A549 (cell line): Measurements from ENCODE around the gene FAT3.

Experiments used
- CEBPB ChIP-seq, 2 experiments: fragments of >200 bp in 1 of 2; sonication (Bioruptor Twin) in 1 of 2; formaldehyde crosslinking in 1 of 2; IDR thresholded peaks; 2 replicates each; pipeline ENCODE4 v1.6.1; 2012 to 2016
- CTCF ChIP-seq: fragments of >200 bp; sonication (Bioruptor Twin); formaldehyde crosslinking; IDR thresholded peaks from 3 replicates; pipeline ENCODE4 v1.5.1; 2016
- MYC ChIP-seq: IDR thresholded peaks from 2 replicates; pipeline ENCODE4 v1.6.1; 2012; ENCODE audit warnings: mild to moderate bottlenecking, inconsistent platforms, low read length, improper control_type of control experiment, borderline replicate concordance
- RAD21 ChIP-seq, 2 experiments: fragments of >200 bp in 1 of 2; sonication (Bioruptor Twin) in 1 of 2; formaldehyde crosslinking in 1 of 2; IDR thresholded peaks in 1 of 2; conservative IDR thresholded peaks in 1 of 2; 2 replicates in 1 of 2; 3 replicates in 1 of 2; pipeline ENCODE4 v1.6.1; 2012 to 2018; ENCODE audit warnings: inconsistent platforms in 1 of 2
- TF ChIP-seq, protein P1 (sequence below): fragments of 200-600 bp; sonication (generic); IDR thresholded peaks from 2 replicates; pipeline ENCODE4 v1.6.1; 2016; ENCODE audit warnings: antibody characterized with exemption, mild to moderate bottlenecking, moderate library complexity

GRCh38 chr11:92198268-92198667 lies 26.4 kb upstream of the FAT3 start:
- no peak for TF ChIP-seq MYC
- TF ChIP-seq, protein P1, sequence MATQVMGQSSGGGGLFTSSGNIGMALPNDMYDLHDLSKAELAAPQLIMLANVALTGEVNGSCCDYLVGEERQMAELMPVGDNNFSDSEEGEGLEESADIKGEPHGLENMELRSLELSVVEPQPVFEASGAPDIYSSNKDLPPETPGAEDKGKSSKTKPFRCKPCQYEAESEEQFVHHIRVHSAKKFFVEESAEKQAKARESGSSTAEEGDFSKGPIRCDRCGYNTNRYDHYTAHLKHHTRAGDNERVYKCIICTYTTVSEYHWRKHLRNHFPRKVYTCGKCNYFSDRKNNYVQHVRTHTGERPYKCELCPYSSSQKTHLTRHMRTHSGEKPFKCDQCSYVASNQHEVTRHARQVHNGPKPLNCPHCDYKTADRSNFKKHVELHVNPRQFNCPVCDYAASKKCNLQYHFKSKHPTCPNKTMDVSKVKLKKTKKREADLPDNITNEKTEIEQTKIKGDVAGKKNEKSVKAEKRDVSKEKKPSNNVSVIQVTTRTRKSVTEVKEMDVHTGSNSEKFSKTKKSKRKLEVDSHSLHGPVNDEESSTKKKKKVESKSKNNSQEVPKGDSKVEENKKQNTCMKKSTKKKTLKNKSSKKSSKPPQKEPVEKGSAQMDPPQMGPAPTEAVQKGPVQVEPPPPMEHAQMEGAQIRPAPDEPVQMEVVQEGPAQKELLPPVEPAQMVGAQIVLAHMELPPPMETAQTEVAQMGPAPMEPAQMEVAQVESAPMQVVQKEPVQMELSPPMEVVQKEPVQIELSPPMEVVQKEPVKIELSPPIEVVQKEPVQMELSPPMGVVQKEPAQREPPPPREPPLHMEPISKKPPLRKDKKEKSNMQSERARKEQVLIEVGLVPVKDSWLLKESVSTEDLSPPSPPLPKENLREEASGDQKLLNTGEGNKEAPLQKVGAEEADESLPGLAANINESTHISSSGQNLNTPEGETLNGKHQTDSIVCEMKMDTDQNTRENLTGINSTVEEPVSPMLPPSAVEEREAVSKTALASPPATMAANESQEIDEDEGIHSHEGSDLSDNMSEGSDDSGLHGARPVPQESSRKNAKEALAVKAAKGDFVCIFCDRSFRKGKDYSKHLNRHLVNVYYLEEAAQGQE: no peak
- no peak for TF ChIP-seq CTCF
- TF ChIP-seq CEBPB (IDR thresholded peaks at IDR 0.05): no peak
- TF ChIP-seq RAD21 (conservative IDR thresholded peaks at IDR 0.05 in 1 of 2, IDR thresholded peaks at IDR 0.05 in 1 of 2): no peak
